Keratinocyte (primary cell): ENCODE measurements around the gene CDKN2C. TPM values are rescaled to one million over a fixed set of nuclear protein-coding genes. Genes with fewer than 3 reads are reported as not detected.

Experiments used
- DNase-seq: peaks from one replicate; pipeline ENCODE4 v3.0.0-alpha.2; 2011; ENCODE audit warnings: low read depth, missing footprints, low spot score
- FAIRE-seq: peaks from 2 replicates; lab custom pipeline; 2011; peaks lifted over from hg19 to GRCh38; lab: Jason Lieb, UNC
- H2AFZ ChIP-seq: 2 replicates; pipeline ENCODE4 v1.6.0; 2012; ENCODE audit warnings: low read length, control low read depth, inconsistent platforms; ENCODE audit not compliant: control insufficient read depth
- H3K27ac ChIP-seq: 2 replicates; pipeline ENCODE4 v1.5.1; 2011; ENCODE audit warnings: low read length; ENCODE audit not compliant: control insufficient read depth, insufficient read depth
- H3K27me3 ChIP-seq: 3 replicates; pipeline ENCODE4 v1.6.0; 2011; ENCODE audit warnings: low read length; ENCODE audit not compliant: control insufficient read depth, insufficient read depth; ENCODE audit errors: extremely low read depth
- H3K36me3 ChIP-seq, 2 experiments: 2 replicates in 1 of 2; 3 replicates in 1 of 2; pipeline ENCODE4 v1.5.1; 2011; ENCODE audit warnings: low read length in 2 of 2, mild to moderate bottlenecking in 1 of 2; ENCODE audit not compliant: control insufficient read depth in 2 of 2, insufficient read depth in 2 of 2; ENCODE audit errors: extremely low read depth in 1 of 2
- H3K4me1 ChIP-seq: 3 replicates; pipeline ENCODE4 v1.5.1; 2011; ENCODE audit warnings: low read length; ENCODE audit not compliant: control insufficient read depth, insufficient read depth; ENCODE audit errors: extremely low read depth
- H3K4me2 ChIP-seq: 3 replicates; pipeline ENCODE4 v1.6.0; 2011; ENCODE audit warnings: low read depth, low read length; ENCODE audit not compliant: control insufficient read depth, insufficient read depth; ENCODE audit errors: extremely low read depth
- H3K4me3 ChIP-seq, 3 experiments: fragments of 200-600 bp in 1 of 3; sonication (generic) in 1 of 3; 2 replicates in 2 of 3; 3 replicates in 1 of 3; pipeline ENCODE4 v1.5.1; 2011 to 2016; ENCODE audit warnings: low read length in 3 of 3, mild to moderate bottlenecking in 3 of 3, control low read depth in 2 of 3, inconsistent platforms in 1 of 3, low read depth in 1 of 3, mixed read lengths in 1 of 3, mixed run types in 1 of 3, moderate library complexity in 1 of 3; ENCODE audit not compliant: control insufficient read depth in 2 of 3, insufficient read depth in 2 of 3; ENCODE audit errors: extremely low read depth in 1 of 3
- H3K79me2 ChIP-seq: 2 replicates; pipeline ENCODE4 v1.6.0; 2012; ENCODE audit warnings: low read length; ENCODE audit not compliant: control insufficient read depth, insufficient read depth
- H3K9ac ChIP-seq: 3 replicates; pipeline ENCODE4 v1.6.0; 2011; ENCODE audit warnings: low read length; ENCODE audit not compliant: control insufficient read depth, insufficient read depth; ENCODE audit errors: extremely low read depth
- H3K9me1 ChIP-seq: 3 replicates; pipeline ENCODE4 v1.6.0; 2011; ENCODE audit warnings: low read length; ENCODE audit not compliant: control insufficient read depth, insufficient read depth; ENCODE audit errors: extremely low read depth
- H3K9me3 ChIP-seq: 2 replicates; pipeline ENCODE4 v1.5.1; 2012; ENCODE audit warnings: low read depth, low read length; ENCODE audit not compliant: control insufficient read depth
- H4K20me1 ChIP-seq: 3 replicates; pipeline ENCODE4 v1.6.0; 2011; ENCODE audit warnings: low read length; ENCODE audit not compliant: control insufficient read depth, insufficient read depth; ENCODE audit errors: extremely low read depth
- EZH2 ChIP-seq: IDR thresholded peaks from one replicate; pipeline ENCODE4 v1.6.1; 2012; ENCODE audit warnings: inconsistent platforms, mild to moderate bottlenecking, low read length, moderate library complexity
- dilution Hi-C: fragments of 300-500 bp; cut with MboI; formaldehyde crosslinking; loops from one replicate; pipeline ENCODE4 v1.7.0; 2020; ENCODE audit warnings: low sequenced_read_pairs; ENCODE audit not compliant: extremely low pct_ligation_motif_present
- polyA plus RNA-seq, 5 experiments: library from polyadenylated mRNA; depleted of rRNA in 3 of 5; stranded (reverse) in 3 of 5; stranded (forward) in 1 of 5; unstranded in 1 of 5; fragments of >200 nt; gene quantifications; 1 replicate in 1 of 5; 2 replicates in 3 of 5; 3 replicates in 1 of 5; pipeline versions ENCODE4 v1.2.1 to v1.2.3, GENCODE V29; 2011 to 2012; ENCODE audit warnings: missing spikeins in 2 of 5, low read depth in 1 of 5, low replicate concordance in 1 of 5
- TF ChIP-seq, protein P1 (sequence below), 3 experiments: IDR thresholded peaks in 1 of 3; conservative IDR thresholded peaks in 1 of 3; optimal IDR thresholded peaks in 1 of 3; 2 replicates in 2 of 3; 3 replicates in 1 of 3; pipeline versions ENCODE3 to v1.5.1; 2011; ENCODE audit warnings: low read length in 3 of 3, mild to moderate bottlenecking in 3 of 3, moderate library complexity in 2 of 3, control low read depth in 1 of 3, inconsistent platforms in 1 of 3; ENCODE audit not compliant: insufficient read depth in 2 of 3; ENCODE audit errors: extremely low read depth in 1 of 3

Gene CDKN2C
- polyA plus RNA-seq, 1 donor (not counting 4 experiments of a cell fraction or from before 2014, with no cell fraction given), result 1.3 TPM

DNA sequence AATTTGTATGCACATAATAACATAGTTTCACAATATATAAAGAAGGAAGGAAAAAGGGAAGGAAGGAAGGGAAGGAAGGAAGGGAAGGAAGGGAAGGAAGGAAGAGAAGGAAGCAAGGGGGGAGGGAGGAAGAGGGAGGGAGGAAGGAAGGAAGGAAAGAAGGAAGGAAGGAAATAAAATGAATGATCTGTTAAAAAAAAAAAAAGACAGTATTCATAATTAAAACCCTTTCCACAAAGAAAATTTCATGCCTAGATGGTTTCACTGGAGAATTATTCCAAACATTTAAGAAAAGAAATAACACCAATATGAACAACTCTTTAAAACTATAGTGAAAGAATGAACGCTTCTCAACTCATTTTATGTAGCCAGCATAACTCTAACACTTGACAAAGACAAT lies 44.8 kb downstream of the CDKN2C start:
- no peaks in the 10 kb centered on the region for H3K9me1 ChIP-seq
- no peak overlapping the region for H2AFZ ChIP-seq
- no peak overlapping the region for H3K9ac ChIP-seq
- no peaks in the 10 kb centered on the region for H3K4me1 ChIP-seq
- no peak for FAIRE-seq
- no peaks in the 10 kb centered on the region for H3K27me3 ChIP-seq
- dilution Hi-C loops, result no loop called here
- no peaks in the 10 kb centered on the region for H3K36me3 ChIP-seq
- no peak for TF ChIP-seq EZH2
- TF ChIP-seq, protein P1, sequence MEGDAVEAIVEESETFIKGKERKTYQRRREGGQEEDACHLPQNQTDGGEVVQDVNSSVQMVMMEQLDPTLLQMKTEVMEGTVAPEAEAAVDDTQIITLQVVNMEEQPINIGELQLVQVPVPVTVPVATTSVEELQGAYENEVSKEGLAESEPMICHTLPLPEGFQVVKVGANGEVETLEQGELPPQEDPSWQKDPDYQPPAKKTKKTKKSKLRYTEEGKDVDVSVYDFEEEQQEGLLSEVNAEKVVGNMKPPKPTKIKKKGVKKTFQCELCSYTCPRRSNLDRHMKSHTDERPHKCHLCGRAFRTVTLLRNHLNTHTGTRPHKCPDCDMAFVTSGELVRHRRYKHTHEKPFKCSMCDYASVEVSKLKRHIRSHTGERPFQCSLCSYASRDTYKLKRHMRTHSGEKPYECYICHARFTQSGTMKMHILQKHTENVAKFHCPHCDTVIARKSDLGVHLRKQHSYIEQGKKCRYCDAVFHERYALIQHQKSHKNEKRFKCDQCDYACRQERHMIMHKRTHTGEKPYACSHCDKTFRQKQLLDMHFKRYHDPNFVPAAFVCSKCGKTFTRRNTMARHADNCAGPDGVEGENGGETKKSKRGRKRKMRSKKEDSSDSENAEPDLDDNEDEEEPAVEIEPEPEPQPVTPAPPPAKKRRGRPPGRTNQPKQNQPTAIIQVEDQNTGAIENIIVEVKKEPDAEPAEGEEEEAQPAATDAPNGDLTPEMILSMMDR (optimal IDR thresholded peaks at IDR 0.05 in 1 of 3, IDR thresholded peaks at IDR 0.05 in 1 of 3, conservative IDR thresholded peaks at IDR 0.05 in 1 of 3; ENCODE audit: extremely low read depth in 1 of 3, insufficient read depth in 2 of 3, low read length in 3 of 3), result no peak
- no peak overlapping the region for H3K4me2 ChIP-seq
- no peaks in the 10 kb centered on the region for H4K20me1 ChIP-seq
- no peak for DNase-seq
- no peaks in the 10 kb centered on the region for H3K79me2 ChIP-seq
- no peak overlapping the region for H3K27ac ChIP-seq
- no peak overlapping the region for H3K4me3 ChIP-seq
- H3K9me3 ChIP-seq, result no peaks in the 10 kb centered on the region

DNA sequence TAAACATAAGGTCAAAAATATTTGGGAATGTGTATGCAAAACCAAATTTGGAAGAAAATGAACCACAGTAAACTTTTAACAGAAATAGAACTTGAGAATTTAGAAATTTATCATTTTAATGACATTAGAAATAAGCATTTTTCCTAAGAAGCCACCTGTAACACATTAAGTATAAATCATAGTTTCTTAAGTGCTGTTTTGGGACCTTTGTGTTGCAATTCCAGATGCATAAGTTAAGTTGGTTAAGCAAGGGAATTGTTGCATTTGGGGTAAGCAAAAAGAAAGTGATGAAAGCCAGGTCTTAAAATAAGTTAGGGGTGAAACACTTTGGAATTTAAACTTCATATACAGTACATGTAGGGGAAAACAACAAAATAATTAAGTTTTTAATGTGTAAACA lies 49.8 kb downstream of the CDKN2C start:
- H3K36me3 ChIP-seq, result no peaks in the 10 kb centered on the region
- H3K4me1 ChIP-seq, result no peaks in the 10 kb centered on the region
- TF ChIP-seq, protein P1 (optimal IDR thresholded peaks at IDR 0.05 in 1 of 3, IDR thresholded peaks at IDR 0.05 in 1 of 3, conservative IDR thresholded peaks at IDR 0.05 in 1 of 3; ENCODE audit: extremely low read depth in 1 of 3, insufficient read depth in 2 of 3, low read length in 3 of 3), result no peak
- TF ChIP-seq EZH2, result no peak
- no peaks in the 10 kb centered on the region for H3K9me3 ChIP-seq
- H3K9me1 ChIP-seq, result no peaks in the 10 kb centered on the region
- DNase-seq, result no peak
- no peak overlapping the region for H3K9ac ChIP-seq
- H3K79me2 ChIP-seq, result no peaks in the 10 kb centered on the region
- no peaks in the 10 kb centered on the region for H3K27me3 ChIP-seq
- H2AFZ ChIP-seq, result no peak overlapping the region
- FAIRE-seq, result no peak
- no peak overlapping the region for H3K4me3 ChIP-seq
- no peaks in the 10 kb centered on the region for H4K20me1 ChIP-seq
- H3K4me2 ChIP-seq, result no peak overlapping the region
- no peak overlapping the region for H3K27ac ChIP-seq
- dilution Hi-C loops, result no loop called here

Other genes starting within 250 kb of the CDKN2C start
- 18.6 to 33.1 TPM (median 21.1 TPM) in 3 replicates for gene FAF1, start 10.0 kb upstream of the CDKN2C start, polyA plus RNA-seq
- not detected in 3 replicates for gene C1orf185, start 132.0 kb downstream of the CDKN2C start, polyA plus RNA-seq